Kidney glomerular epithelial cell (primary cell): ENCODE data around the gene DIP2C.
"Not testable (repeated sequence)": the region's sequence is repeated elsewhere in the genome, so short reads cannot be mapped to it uniquely, and the experiment has no call there.

Experiments
- DNase-seq: peaks from one replicate; lab custom pipeline; 2025; lab: John Stamatoyannopoulos, UW

Gene DIP2C

DNA sequence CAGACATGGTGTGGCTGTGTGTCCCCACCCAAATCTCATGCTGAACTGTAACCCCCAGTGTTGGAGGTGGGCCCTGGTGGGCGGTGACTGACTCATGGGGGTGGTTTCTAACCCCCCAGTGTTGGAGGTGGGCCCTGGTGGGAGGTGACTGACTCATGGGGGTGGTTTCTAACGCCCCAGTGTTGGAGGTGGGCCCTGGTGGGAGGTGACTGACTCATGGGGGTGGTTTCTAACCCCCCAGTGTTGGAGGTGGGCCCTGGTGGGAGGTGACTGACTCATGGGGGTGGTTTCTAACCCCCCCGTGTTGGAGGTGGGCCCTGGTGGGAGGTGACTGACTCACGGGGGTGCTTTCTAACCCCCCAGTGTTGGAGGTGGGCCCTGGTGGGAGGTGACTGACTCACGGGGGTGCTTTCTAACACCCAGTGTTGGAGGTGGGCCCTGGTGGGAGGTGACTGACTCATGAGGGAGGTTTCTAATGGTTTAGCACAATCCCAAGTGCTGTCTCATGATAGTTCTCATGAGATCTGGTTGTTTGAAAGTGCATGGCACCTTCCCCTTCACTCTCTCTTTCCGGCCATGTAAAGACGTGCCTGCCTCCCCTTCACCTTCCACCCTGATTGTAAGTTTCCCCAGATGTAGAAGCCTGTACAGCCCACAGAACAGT is 78.7 kb downstream of the DIP2C start:
- DNase-seq, result peak; percentile 84

DNA sequence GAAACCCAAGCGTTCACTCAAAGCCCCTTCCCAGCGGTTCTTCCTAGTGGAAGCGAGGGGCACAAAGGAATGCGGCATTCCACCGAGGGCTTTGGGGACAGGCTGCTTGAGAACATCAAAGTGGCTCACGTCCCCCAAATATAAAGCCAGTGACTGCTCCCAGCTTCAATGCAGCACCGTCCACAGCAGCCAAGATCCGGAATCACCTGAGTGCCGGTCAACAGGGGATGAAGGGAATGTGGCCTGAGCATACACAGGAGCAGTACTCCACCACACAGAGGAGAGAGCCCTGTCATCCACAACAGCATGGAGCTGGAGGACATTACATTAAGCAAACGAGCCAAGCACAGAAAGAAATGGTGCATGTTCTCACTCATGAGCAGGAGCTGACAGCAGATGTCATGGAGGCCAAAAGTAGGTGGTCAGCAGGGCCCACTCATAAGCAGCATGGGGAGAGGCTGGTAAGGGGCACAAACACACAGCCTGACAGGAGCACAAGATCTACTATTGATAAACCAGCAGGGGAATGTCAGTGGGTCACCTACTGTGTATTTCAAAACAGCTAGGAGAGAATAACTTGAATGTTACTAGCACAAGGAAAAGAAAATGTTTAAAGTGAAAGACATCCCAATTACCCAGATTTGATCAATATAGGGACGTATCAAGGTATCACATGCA is 79.5 kb downstream of the DIP2C start:
- DNase-seq, result no peak

DNA sequence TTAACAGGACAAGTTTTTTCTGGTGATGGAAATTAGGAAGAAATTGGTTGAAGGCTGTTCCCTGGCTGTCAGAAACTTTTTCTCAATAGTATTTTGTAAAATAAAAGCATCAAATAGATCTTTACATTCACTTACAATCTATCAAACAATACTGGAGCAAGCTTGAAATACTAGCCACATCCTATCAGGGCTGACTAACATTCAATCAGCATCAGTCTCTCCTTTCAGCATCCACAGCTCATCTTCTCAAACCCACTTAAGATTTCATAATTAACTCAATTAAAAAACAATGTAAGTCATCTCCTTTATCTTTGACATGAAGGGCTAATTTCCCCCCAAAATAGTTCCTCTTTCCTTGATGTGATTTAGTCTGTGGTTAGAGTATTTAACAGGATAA is 80.2 kb downstream of the DIP2C start:
- no peak for DNase-seq

DNA sequence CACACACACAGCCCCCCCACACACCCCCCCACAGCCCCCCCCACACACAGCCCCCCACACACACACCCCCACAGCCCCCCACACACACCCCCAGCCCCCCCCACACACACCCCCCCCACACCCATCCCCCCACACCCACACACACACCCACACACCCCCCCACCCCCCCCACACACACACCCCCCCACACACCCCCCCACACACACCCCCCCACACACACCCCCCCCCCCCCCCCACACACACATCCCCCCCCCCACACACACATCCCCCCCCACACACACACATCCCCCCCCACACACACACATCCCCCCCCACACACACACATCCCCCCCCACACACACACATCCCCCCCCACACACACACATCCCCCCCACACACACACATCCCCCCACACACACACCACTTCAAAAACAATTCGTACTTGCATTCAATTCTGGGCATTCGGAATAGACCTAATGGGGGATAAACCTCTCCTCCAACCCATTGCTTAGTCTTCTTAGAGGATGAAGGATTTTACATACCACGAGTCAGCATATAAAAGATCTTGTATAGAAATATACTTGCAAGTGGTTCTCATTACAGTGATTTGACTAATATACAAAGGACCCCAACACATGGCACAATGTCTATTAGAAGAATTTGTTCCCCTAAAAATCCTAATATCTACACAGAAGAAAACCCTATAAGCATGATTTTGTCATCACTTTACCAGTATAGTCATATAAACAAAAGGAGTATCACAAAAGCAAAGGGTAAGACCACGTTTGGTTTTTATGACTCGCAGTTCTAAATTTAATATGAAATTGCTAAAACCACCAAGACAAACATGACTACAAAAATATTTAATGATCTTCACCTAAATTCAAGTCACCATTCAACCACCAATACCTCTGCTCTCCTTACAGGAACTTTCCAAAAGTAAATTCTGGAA is 80.9 kb downstream of the DIP2C start:
- DNase-seq, result no peak

DNA sequence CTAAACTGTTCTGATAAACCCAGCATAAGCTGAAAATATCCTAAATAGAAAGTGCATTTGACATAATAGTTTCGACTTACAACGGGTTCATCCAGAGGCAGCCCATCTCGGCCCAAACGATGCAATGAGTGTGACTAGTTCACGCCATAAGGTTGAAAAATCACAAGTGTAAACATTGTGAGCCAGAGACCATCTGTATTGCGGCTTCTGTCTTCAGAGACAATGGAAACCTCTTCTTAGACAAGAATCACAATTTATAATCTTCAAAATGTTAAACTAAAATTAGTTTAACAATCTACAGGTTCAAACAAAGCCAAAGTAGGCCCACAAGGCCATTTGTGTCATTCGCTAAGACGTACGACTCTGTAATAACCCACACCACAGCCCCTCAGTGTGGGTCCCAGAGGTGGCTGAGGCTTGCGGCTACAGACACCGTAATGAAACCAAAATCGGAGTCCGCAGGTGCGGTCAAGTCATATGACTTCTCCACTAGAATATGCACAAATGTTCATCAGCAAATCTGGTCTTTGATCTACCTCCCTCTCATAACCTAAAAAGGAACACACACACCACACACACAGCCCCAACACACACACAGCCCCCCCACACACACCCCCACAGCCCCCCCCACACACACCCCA is 81.8 kb downstream of the DIP2C start:
- DNase-seq, result no peak

DNA sequence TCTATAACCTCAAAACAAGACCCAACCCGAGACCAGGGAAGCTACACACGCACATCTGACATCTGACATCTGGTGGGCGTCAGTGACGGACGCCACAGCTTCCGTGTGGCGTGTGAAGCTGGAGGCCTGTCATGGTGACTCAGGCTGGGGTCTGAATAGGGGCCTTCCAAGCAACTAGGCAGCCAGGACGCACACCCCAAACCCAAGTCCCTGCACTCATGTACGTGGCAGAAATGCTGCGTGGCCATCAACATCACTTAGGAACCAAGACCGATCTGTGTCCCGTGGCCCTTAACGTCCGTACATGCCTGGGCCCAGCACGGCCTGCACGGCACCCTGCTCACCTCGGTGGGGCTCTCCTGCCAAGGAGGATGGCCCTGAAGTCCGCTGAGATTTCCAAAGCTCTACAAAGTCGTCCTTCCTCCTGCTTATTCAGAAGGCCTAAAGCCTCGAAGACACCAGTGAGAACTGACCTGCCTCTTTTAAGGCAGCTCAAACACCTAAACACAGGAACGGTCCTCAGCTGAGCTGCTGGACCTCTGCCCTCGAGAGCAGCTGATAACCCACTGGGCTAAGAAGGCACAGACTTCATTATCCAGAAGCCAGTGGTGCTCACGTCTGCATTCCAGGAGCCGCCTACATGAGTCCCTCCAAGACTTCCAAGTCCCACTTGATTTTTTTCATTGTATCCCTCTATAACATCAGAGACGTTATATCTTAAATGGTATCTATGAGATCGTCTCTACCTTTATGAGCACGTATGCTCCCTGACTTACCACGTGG is 82.5 kb downstream of the DIP2C start:
- no peak for DNase-seq

DNA sequence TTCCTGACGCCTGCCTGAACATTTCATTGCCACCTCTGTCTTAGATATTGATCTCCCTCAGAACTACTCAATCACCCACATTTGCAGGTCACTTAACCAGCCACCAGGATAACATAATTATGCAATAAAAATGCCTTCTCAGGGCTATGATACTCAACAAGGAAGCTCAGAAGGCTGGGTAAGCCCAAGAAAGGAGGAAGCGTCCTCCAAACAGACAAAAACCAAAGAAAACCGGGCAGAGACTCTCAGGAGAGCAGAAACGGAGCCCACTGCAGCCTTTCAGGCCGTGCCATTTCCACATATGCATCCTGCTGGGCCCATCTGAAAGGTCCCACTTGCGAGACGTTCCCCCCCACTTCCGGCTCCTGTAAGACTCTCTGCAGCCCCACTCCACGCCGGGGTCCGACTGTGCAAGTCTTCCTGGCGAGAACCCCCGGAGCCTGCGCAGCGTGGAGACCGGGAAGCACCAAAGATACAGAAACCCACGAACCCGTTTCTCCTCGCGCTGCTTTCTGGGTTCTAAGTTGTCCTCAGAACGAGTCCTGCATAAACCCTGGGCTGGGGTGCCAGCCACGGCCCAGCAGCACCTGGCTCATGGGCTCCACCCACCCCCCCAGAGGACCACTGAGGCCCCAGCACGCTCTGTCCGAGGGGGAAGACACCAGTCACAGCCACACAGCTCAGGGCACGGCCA is 83.7 kb downstream of the DIP2C start:
- DNase-seq, result no peak

DNA sequence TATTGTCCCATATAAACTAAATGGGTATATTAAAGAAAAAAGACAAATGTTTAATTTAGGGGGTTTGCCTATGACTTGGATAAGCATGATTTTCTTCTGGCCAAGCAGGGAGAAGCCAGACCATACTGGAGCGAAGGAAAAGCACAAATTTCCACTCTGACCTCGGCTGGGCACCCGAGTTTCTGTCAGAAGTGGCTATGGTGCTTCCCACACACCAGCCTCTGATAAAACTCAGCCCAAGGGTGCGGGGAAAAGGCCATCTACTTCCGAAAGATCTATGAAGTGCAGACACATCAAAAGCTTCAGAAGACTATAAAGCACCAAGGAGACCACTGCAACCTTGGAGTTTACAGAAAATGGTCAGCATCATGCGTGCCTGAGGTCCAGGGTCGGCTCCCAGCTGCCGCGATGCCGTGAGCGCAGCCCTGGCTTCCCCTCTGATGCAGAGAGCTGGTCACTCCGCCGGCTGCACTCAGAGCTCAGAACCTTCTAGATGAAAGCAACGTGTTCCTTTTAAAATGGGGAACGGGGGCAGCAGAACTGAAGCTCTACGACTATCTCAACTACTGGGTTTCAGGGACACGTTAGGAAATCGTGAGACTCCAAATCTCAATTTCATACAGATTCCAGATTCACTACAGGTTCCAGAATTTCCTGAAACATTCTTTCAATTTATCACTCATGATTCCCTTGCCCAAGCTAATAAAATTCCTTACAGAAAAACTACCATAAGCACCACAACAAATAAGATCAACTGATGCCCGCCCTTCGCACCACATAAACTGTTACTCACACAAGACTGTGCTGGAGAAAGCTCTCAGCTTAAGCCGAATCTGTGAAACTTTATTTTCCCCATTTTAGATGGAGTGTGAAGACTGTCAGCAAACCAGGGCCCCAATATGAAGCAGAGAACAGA is 84.5 kb downstream of the DIP2C start:
- no peak for DNase-seq

DNA sequence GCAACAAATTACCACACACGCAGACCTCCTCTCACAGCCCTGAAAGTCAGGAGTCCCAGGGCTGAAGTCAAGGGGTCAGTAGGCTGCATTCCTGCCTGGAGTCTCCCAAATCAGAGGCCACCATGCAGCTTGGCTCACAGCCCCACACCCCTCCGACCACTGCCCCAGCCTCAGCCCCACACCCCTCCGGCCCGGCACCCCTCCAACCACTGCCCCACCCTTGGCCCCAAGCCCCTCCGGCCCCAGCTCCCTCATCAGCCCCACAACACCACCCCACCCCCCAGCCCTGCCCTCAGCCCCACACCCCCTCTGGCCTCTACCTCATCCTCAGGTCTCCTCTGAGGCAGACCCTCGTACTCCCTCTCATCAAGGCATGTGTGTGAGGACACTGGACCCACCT is 85.7 kb downstream of the DIP2C start:
- no peak for DNase-seq

DNA sequence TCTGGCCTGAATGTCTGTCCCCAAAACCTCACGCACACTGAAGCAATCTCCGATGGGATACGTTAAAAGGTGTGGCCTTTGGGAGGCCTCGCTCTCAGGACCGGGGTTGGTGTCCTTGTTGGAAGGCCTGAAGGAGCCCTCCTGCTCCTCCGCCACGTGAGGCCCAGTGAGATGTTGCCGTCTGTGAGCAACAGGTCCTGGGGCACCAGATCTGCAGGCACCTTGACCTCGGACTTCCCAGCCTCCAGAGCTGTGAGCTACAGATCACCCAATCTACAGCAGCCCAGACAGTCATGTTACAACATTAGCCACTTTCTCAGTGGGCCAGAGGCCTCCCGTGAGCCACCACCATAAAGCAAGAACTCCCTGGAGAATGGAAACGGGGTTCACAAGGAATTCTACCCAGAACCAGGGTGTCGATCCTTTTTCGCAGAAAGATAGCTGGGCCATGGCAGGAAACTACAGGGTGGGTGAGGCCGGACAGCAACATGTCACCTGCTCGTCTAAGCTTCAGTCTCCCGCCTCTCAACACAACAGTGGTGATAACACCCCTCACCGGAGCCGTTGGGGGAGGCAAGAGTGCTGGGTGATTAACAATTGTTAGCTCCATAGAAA is 87.0 kb downstream of the DIP2C start:
- no peak for DNase-seq

DNA sequence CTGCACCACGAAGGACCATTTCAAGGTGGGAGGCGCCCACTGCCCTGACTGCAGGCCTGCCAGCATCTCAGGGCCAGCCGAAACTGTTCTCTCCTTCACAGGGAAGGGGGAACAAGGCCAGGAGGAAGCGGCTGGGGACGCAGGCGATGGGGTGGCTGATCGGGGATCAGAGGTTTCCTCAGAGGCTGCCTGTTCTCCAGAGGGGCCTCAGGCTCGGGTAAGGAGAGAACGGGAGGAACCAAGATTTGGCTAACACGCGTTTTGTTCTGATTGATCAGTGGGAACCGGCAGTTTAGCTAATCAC is 87.9 kb downstream of the DIP2C start:
- DNase-seq, result no peak

DNA sequence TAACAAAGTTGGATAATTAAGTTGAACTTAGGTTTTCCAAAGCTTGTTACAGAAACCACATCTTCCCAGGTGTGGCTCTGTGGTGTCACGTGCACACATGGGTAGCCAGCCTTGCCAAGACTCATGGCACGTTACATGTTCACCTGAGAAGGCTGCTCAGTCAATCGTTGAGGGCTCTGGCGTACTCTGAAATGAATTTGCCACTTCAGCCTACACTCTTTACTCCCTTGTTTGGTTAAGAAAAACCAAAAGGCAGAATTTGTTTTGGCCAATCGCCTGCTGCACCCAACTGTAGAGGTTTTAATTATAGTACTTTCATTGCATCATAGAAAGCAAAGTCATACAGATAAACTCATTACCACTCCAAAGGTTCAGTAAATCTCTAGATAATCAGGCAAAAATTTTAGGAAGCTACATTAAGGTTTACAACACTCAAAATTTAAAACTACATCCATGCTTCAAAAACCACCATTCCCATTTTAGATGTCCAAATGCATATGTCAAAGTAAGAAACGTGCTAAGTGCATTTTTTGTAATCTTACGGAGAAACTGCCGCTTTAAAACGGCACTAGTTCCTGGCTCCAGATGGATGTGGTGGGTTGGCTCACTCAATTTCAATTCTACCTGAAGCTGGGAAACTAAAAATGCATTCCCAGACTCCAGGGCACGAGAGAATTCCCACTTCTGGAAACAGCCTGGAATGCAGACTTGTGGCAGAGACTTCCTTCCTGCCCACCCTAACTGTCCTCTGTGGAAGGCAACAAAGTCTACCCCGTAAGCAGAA is 88.4 kb downstream of the DIP2C start:
- peak; percentile 72 for DNase-seq

DNA sequence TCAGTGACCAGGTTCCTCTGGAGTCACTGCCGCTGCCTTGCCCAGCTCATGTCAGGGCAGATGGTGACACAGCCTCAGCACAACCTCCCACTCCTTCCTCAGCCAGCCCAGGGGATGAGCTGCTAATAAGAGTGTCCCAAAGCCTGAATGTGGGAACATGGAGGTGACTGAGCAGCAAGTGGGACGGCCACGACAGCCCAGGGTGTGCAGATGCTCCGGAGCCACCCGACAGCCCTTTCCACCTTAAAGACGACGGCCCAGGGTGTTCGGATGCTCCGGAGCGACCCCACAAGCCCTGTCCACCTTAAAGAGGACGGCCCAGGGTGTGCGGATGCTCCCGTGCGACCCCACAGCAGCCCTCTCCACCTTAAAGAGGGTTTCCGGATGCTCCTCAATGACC is 89.2 kb downstream of the DIP2C start:
- DNase-seq, result no peak

DNA sequence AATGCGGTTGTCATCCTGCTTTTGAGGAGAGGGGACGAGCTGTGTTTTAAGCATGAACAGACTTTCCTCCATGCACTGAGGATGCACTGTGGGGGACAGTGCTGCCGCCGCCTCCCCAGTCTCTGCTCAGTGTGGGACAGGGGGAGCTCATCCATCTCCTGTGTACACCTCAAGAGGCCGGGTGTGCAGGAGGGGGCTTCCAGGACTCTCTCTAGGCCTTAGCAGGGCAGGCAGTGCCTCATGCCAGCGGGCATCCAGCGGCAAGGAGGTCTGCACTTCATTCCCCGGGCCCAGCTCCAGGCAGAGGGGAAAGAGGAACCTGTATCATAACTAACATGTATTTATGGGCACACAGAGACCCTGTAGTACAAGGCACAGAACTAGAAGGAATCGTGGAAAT is 89.7 kb downstream of the DIP2C start:
- no peak for DNase-seq

DNA sequence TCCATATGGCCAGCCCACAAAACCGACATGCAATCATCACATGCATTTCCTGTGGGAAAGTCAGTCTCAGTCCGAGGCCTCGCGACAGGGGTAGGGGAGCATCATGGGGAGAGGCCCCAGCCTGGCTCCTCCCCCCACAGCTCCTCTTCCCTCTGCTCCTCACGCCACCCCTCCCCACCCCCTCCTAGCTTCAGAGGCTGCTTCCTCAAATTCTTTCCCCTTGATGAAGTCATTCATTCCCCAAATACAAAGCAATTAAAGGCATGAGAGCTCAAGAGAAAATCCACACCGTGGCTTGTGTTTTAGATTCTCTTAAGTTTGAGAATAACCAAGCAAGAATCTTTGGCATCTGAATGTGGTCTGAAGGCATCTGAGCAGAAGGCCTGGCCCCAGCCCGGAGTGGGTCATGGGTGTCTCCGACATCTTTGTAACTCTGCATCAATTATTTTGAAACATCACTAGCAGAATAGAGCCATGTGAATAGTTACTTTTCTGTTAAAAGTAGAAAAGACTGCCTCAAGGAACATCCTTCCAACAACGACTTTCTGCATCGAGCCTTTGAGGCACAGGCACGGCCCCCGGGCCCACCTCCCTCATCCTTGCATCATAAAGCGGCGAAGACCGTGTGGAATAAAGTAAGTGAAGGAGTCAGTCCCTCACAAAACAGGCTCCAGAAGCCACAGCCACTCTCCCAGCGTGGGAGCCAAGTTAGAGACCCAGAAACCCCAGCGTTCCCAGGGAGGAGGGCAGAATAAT is 90.9 kb downstream of the DIP2C start:
- DNase-seq, result peak; percentile 92

DNA sequence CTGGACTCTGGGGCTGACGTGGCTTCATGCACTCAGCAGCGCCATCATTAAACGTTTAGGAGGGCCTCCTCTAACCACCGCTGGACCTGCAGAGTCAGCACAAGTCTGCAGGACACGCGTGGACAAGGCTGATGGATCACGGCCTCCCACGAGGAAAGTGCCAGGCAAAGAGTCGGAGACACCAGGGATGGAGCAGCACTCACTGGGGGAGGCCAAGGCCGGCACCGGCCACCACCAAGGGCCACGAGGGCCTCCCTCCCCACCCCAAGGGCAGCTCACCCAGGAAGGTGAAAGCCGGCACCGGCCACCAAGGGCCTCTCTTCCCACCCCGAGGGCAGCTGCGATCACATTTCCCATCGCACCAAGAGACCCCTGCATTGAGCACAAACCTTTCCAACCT is 91.5 kb downstream of the DIP2C start:
- no peak for DNase-seq

DNA sequence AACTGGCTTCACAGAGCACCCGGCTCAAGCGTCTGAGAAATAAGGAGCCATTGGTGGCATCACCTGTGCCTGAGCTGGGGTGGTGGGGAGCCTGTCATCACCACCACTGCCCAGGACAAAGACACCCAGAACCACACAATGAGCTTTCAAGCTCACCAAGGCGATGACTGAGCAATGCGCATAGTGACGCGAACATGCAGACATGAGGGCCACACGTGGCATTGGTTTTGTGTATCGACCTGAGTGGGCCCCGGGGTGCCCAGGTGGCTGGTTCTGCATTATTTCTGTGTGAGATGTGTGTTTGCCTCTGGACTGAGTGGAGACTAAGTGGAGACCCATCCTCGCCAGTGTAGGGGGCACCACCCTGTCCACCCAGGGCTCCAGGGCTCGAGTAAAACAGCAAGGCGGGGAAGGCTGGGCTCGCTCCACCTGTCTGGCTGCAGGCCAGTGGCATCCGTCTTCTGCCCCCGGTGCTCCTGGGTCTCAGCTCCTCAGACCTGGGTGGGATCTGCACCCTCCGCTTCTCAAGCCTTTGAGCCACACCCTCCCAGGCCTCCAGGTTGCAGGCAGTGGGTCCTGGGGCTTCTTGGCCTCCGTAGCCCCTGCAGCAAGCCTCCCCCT is 92.6 kb downstream of the DIP2C start:
- no peak for DNase-seq

DNA sequence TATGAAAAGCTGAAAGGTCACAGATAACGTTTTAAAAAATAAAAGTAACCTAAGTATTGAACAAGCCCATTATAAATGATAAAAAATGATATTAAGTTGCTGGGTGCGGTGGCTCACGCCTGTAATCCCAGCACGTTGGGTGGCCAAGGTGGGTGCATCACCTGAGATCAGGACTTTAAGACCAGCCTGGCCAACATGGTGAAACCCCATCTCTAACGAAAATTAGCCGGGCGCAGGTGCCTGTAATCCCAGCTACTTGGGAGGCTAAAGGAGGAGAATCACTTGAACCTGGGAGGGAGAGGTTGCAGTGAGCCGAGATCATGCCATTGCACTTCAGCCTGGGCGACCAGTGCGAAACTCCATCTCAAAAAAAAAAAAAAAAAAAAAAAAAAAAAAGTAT is 93.3 kb downstream of the DIP2C start:
- not testable (repeated sequence) for DNase-seq
